ENCODE results near the gene DLGAP1.

The DLGAP1 gene

GRCh38 chr18:4146797-4147196 is 308.3 kb downstream of the DLGAP1 start:
- DNase-seq (ENCODE audit: low spot score), result no peak
- H3K4me1 ChIP-seq (ENCODE audit: insufficient read depth, poor library complexity, severe bottlenecking), result no peaks in the 10 kb centered on the region
- peaks cover 6% of the 10 kb centered on the region for H3K27me3 ChIP-seq (ENCODE audit: insufficient read depth, poor library complexity, severe bottlenecking)
- H3K4me3 ChIP-seq (ENCODE audit: severe bottlenecking), result no peak overlapping the region
- H3K27ac ChIP-seq (ENCODE audit: poor library complexity, severe bottlenecking), result no peak overlapping the region
- TF ChIP-seq, protein P1, sequence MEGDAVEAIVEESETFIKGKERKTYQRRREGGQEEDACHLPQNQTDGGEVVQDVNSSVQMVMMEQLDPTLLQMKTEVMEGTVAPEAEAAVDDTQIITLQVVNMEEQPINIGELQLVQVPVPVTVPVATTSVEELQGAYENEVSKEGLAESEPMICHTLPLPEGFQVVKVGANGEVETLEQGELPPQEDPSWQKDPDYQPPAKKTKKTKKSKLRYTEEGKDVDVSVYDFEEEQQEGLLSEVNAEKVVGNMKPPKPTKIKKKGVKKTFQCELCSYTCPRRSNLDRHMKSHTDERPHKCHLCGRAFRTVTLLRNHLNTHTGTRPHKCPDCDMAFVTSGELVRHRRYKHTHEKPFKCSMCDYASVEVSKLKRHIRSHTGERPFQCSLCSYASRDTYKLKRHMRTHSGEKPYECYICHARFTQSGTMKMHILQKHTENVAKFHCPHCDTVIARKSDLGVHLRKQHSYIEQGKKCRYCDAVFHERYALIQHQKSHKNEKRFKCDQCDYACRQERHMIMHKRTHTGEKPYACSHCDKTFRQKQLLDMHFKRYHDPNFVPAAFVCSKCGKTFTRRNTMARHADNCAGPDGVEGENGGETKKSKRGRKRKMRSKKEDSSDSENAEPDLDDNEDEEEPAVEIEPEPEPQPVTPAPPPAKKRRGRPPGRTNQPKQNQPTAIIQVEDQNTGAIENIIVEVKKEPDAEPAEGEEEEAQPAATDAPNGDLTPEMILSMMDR (IDR thresholded peaks at IDR 0.05; ENCODE audit: poor library complexity, severe bottlenecking), result no peak
- H3K9me3 ChIP-seq (ENCODE audit: severe bottlenecking), result no peaks in the 10 kb centered on the region
- no peak for ATAC-seq (ENCODE audit: low read depth)
- no peaks in the 10 kb centered on the region for H3K36me3 ChIP-seq (ENCODE audit: low read depth)

DNA sequence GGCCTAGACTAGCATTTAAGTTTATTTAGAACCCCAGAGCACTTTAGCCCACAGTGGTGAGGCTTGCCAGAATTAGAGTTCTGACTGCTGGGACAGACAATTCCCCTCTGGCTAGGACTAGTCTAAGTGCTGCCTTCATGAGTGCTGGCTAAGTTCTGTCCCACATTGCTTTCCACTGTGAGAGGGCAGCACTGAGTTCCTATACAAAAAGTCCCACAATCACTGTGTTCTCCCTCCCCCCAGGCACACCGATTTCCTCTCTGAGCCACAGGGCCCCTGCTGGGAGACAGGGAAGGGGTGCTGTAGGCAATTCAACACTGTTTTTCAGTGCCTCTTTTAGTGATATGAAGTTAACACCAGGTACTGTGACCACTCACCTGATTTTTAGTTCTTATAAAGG is 310.9 kb downstream of the DLGAP1 start:
- Histone ChIP-seq H3K27me3 (ENCODE audit: insufficient read depth, poor library complexity, severe bottlenecking) (peaks cover 6% of the 10 kb centered on the region), H3K27ac (ENCODE audit: poor library complexity, severe bottlenecking) (no peak overlapping the region), H3K4me1 (ENCODE audit: insufficient read depth, poor library complexity, severe bottlenecking) (no peaks in the 10 kb centered on the region), H3K36me3 (ENCODE audit: low read depth) (no peaks in the 10 kb centered on the region), H3K9me3 (ENCODE audit: severe bottlenecking) (no peaks in the 10 kb centered on the region), H3K4me3 (ENCODE audit: severe bottlenecking) (no peak overlapping the region)
- TF ChIP-seq, protein P1 (IDR thresholded peaks at IDR 0.05; ENCODE audit: poor library complexity, severe bottlenecking), result no peak
- ATAC-seq (ENCODE audit: low read depth) (no peak), DNase-seq (ENCODE audit: low spot score) (no peak)

- Histone ChIP-seq H3K36me3 (ENCODE audit: low read depth) (no peaks in the 10 kb centered on the region), H3K4me3 (ENCODE audit: severe bottlenecking) (no peak overlapping the region), H3K4me1 (ENCODE audit: insufficient read depth, poor library complexity, severe bottlenecking) (no peaks in the 10 kb centered on the region), H3K27ac (ENCODE audit: poor library complexity, severe bottlenecking) (no peak overlapping the region), H3K9me3 (ENCODE audit: severe bottlenecking) (no peaks in the 10 kb centered on the region), H3K27me3 (ENCODE audit: insufficient read depth, poor library complexity, severe bottlenecking) (peaks cover 6% of the 10 kb centered on the region)
- TF ChIP-seq, protein P1 (IDR thresholded peaks at IDR 0.05; ENCODE audit: poor library complexity, severe bottlenecking), result no peak
- DNase-seq (ENCODE audit: low spot score), result no peak
- ATAC-seq (ENCODE audit: low read depth), result no peak
Observed at GRCh38 chr18:4143585-4143984, 311.5 kb downstream of the DLGAP1 start.

DNA sequence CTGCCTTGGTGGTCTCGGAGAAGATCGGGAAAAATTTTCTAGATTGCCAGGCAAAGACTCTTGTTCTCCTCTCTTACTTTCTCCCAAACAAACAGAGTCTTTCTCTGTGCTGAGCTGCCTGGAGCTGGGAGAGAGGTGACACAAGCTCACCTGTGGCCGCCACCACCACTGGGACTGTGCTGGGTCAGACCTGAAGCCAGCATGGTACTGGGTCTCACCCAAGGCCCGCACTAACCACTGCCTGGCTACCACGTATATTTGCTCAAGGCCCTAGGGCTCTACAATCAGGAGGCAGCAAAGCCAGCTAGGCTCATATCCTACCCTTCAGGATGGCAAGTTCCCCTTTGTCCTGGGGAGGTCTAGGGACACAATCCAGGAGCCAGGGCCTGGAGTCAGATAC is 312.2 kb downstream of the DLGAP1 start:
- Histone ChIP-seq H3K9me3 (ENCODE audit: severe bottlenecking) (no peaks in the 10 kb centered on the region), H3K36me3 (ENCODE audit: low read depth) (no peaks in the 10 kb centered on the region), H3K4me3 (ENCODE audit: severe bottlenecking) (no peak overlapping the region), H3K27me3 (ENCODE audit: insufficient read depth, poor library complexity, severe bottlenecking) (peaks cover 6% of the 10 kb centered on the region), H3K4me1 (ENCODE audit: insufficient read depth, poor library complexity, severe bottlenecking) (no peaks in the 10 kb centered on the region), H3K27ac (ENCODE audit: poor library complexity, severe bottlenecking) (no peak overlapping the region)
- no peak for ATAC-seq (ENCODE audit: low read depth)
- DNase-seq (ENCODE audit: low spot score), result no peak
- TF ChIP-seq, protein P1 (IDR thresholded peaks at IDR 0.05; ENCODE audit: poor library complexity, severe bottlenecking), result no peak

GRCh38 chr18:4134700-4135099 is 320.4 kb downstream of the DLGAP1 start:
- no peaks in the 10 kb centered on the region for H3K4me1 ChIP-seq (ENCODE audit: insufficient read depth, poor library complexity, severe bottlenecking)
- DNase-seq (ENCODE audit: low spot score) (no peak), ATAC-seq (ENCODE audit: low read depth) (no peak)
- TF ChIP-seq, protein P1 (IDR thresholded peaks at IDR 0.05; ENCODE audit: poor library complexity, severe bottlenecking), result no peak
- H3K36me3 ChIP-seq (ENCODE audit: low read depth), result no peaks in the 10 kb centered on the region
- H3K27me3 ChIP-seq (ENCODE audit: insufficient read depth, poor library complexity, severe bottlenecking), result peaks cover 4% of the 10 kb centered on the region
- H3K27ac ChIP-seq (ENCODE audit: poor library complexity, severe bottlenecking), result no peak overlapping the region
- no peak overlapping the region for H3K4me3 ChIP-seq (ENCODE audit: severe bottlenecking)
- H3K9me3 ChIP-seq (ENCODE audit: severe bottlenecking), result no peaks in the 10 kb centered on the region

All from RWPE2 (cell line).